ENCODE data around the gene HYDIN.
"Not testable (repeated sequence)": the region's sequence is repeated elsewhere in the genome, so short reads cannot be mapped to it uniquely, and the experiment has no call there.

The HYDIN gene

GRCh38 chr16:70864698-70865097, 365.8 kb downstream of the HYDIN start:
- H3K4me1 ChIP-seq (ENCODE audit: control insufficient read depth, insufficient read depth, low read length); H3K27me3 ChIP-seq (ENCODE audit: control insufficient read depth, insufficient read depth, low read length); H3K9me3 ChIP-seq (ENCODE audit: control insufficient read depth, insufficient read depth, low read length); H3K27ac ChIP-seq (ENCODE audit: low read length); DNase-seq (ENCODE audit: low read depth, low spot score); H3K36me3 ChIP-seq (ENCODE audit: control insufficient read depth, insufficient read depth, low read length); H3K4me3 ChIP-seq (ENCODE audit: low read length): not testable (repeated sequence)
- WGBS (ENCODE audit: insufficient coverage, insufficient read length), result no CpG with 5 or more reads among the region's 5 CpGs

- WGBS (ENCODE audit: insufficient coverage, insufficient read length), result no CpG with 5 or more reads among the region's 9 CpGs
- not testable (repeated sequence) for H3K36me3 ChIP-seq (ENCODE audit: control insufficient read depth, insufficient read depth, low read length); H3K4me3 ChIP-seq (ENCODE audit: low read length); H3K4me1 ChIP-seq (ENCODE audit: control insufficient read depth, insufficient read depth, low read length); H3K9me3 ChIP-seq (ENCODE audit: control insufficient read depth, insufficient read depth, low read length); H3K27me3 ChIP-seq (ENCODE audit: control insufficient read depth, insufficient read depth, low read length); DNase-seq (ENCODE audit: low read depth, low spot score); H3K27ac ChIP-seq (ENCODE audit: low read length)
Measured at GRCh38 chr16:70861996-70862395, 368.5 kb downstream of the HYDIN start.

- not testable (repeated sequence) for H3K9me3 ChIP-seq (ENCODE audit: control insufficient read depth, insufficient read depth, low read length); H3K27ac ChIP-seq (ENCODE audit: low read length); H3K4me1 ChIP-seq (ENCODE audit: control insufficient read depth, insufficient read depth, low read length); DNase-seq (ENCODE audit: low read depth, low spot score); H3K27me3 ChIP-seq (ENCODE audit: control insufficient read depth, insufficient read depth, low read length); H3K4me3 ChIP-seq (ENCODE audit: low read length); H3K36me3 ChIP-seq (ENCODE audit: control insufficient read depth, insufficient read depth, low read length)
- no CpG with 5 or more reads among the region's 4 CpGs for WGBS (ENCODE audit: insufficient coverage, insufficient read length)
Measured at GRCh38 chr16:70851299-70851698, 379.2 kb downstream of the HYDIN start.

- H3K4me3 ChIP-seq (ENCODE audit: low read length); H3K4me1 ChIP-seq (ENCODE audit: control insufficient read depth, insufficient read depth, low read length); H3K9me3 ChIP-seq (ENCODE audit: control insufficient read depth, insufficient read depth, low read length); DNase-seq (ENCODE audit: low read depth, low spot score); H3K27me3 ChIP-seq (ENCODE audit: control insufficient read depth, insufficient read depth, low read length); H3K36me3 ChIP-seq (ENCODE audit: control insufficient read depth, insufficient read depth, low read length); H3K27ac ChIP-seq (ENCODE audit: low read length): not testable (repeated sequence)
- WGBS (ENCODE audit: insufficient coverage, insufficient read length), result no CpG with 5 or more reads among the region's 4 CpGs
Measured at GRCh38 chr16:70823498-70824118, 406.9 kb downstream of the HYDIN start.

GRCh38 chr16:70822734-70823133, 407.8 kb downstream of the HYDIN start:
- not testable (repeated sequence) for DNase-seq (ENCODE audit: low read depth, low spot score); H3K27me3 ChIP-seq (ENCODE audit: control insufficient read depth, insufficient read depth, low read length); H3K36me3 ChIP-seq (ENCODE audit: control insufficient read depth, insufficient read depth, low read length); H3K4me3 ChIP-seq (ENCODE audit: low read length); H3K4me1 ChIP-seq (ENCODE audit: control insufficient read depth, insufficient read depth, low read length); H3K27ac ChIP-seq (ENCODE audit: low read length); H3K9me3 ChIP-seq (ENCODE audit: control insufficient read depth, insufficient read depth, low read length)
- whole genome bisulfite sequencing (ENCODE audit: insufficient coverage, insufficient read length), result no CpG with 5 or more reads among the region's 2 CpGs

GRCh38 chr16:70818088-70818487, 412.4 kb downstream of the HYDIN start:
- not testable (repeated sequence) for H3K9me3 ChIP-seq (ENCODE audit: control insufficient read depth, insufficient read depth, low read length); H3K27me3 ChIP-seq (ENCODE audit: control insufficient read depth, insufficient read depth, low read length); H3K4me3 ChIP-seq (ENCODE audit: low read length); H3K4me1 ChIP-seq (ENCODE audit: control insufficient read depth, insufficient read depth, low read length); H3K36me3 ChIP-seq (ENCODE audit: control insufficient read depth, insufficient read depth, low read length); H3K27ac ChIP-seq (ENCODE audit: low read length); DNase-seq (ENCODE audit: low read depth, low spot score)
- WGBS (ENCODE audit: insufficient coverage, insufficient read length), result no CpG with 5 or more reads among the region's 13 CpGs

- no peak overlapping the region for H3K4me3 ChIP-seq (ENCODE audit: low read length)
- no CpG with 5 or more reads among the region's 9 CpGs for WGBS (ENCODE audit: insufficient coverage, insufficient read length)
- DNase-seq (ENCODE audit: low read depth, low spot score), result no peak
- H3K36me3 ChIP-seq (ENCODE audit: control insufficient read depth, insufficient read depth, low read length), result no peaks in the 10 kb centered on the region
- no peaks in the 10 kb centered on the region for H3K27me3 ChIP-seq (ENCODE audit: control insufficient read depth, insufficient read depth, low read length)
- H3K27ac ChIP-seq (ENCODE audit: low read length), result no peak overlapping the region
- H3K4me1 ChIP-seq (ENCODE audit: control insufficient read depth, insufficient read depth, low read length), result no peaks in the 10 kb centered on the region
- no peaks in the 10 kb centered on the region for H3K9me3 ChIP-seq (ENCODE audit: control insufficient read depth, insufficient read depth, low read length)
Measured at GRCh38 chr16:70809392-70810060, 421.0 kb downstream of the HYDIN start.

- no peaks in the 10 kb centered on the region for H3K4me1 ChIP-seq (ENCODE audit: control insufficient read depth, insufficient read depth, low read length)
- H3K27me3 ChIP-seq (ENCODE audit: control insufficient read depth, insufficient read depth, low read length), result no peaks in the 10 kb centered on the region
- no peaks in the 10 kb centered on the region for H3K9me3 ChIP-seq (ENCODE audit: control insufficient read depth, insufficient read depth, low read length)
- no peak for DNase-seq (ENCODE audit: low read depth, low spot score)
- H3K4me3 ChIP-seq (ENCODE audit: low read length), result no peak overlapping the region
- no peak overlapping the region for H3K27ac ChIP-seq (ENCODE audit: low read length)
- H3K36me3 ChIP-seq (ENCODE audit: control insufficient read depth, insufficient read depth, low read length), result no peaks in the 10 kb centered on the region
Measured at GRCh38 chr16:70808371-70808770, 422.2 kb downstream of the HYDIN start.

GRCh38 chr16:70805787-70806186, 424.7 kb downstream of the HYDIN start:
- WGBS (ENCODE audit: insufficient coverage, insufficient read length), result no CpG with 5 or more reads among the region's 3 CpGs
- peaks cover 2% of the 10 kb centered on the region; the same call in 1 of the 2 replicates for H3K4me1 ChIP-seq (ENCODE audit: control insufficient read depth, insufficient read depth, low read length)
- no peak overlapping the region for H3K4me3 ChIP-seq (ENCODE audit: low read length)
- H3K9me3 ChIP-seq (ENCODE audit: control insufficient read depth, insufficient read depth, low read length), result no peaks in the 10 kb centered on the region
- no peak overlapping the region for H3K27ac ChIP-seq (ENCODE audit: low read length)
- no peak for DNase-seq (ENCODE audit: low read depth, low spot score)
- H3K27me3 ChIP-seq (ENCODE audit: control insufficient read depth, insufficient read depth, low read length), result no peaks in the 10 kb centered on the region
- H3K36me3 ChIP-seq (ENCODE audit: control insufficient read depth, insufficient read depth, low read length), result no peaks in the 10 kb centered on the region

- DNase-seq (ENCODE audit: low read depth, low spot score), result no peak
- H3K27me3 ChIP-seq (ENCODE audit: control insufficient read depth, insufficient read depth, low read length), result no peaks in the 10 kb centered on the region
- H3K27ac ChIP-seq (ENCODE audit: low read length), result no peak overlapping the region
Measured at GRCh38 chr16:70805380-70805779, 425.1 kb downstream of the HYDIN start.

GRCh38 chr16:70804734-70805169, 425.8 kb downstream of the HYDIN start:
- DNase-seq (ENCODE audit: low read depth, low spot score), result no peak
- no peak overlapping the region for H3K27ac ChIP-seq (ENCODE audit: low read length)
- H3K4me3 ChIP-seq (ENCODE audit: low read length), result no peak overlapping the region
- no peaks in the 10 kb centered on the region for H3K36me3 ChIP-seq (ENCODE audit: control insufficient read depth, insufficient read depth, low read length)
- no peaks in the 10 kb centered on the region for H3K27me3 ChIP-seq (ENCODE audit: control insufficient read depth, insufficient read depth, low read length)
- peaks cover 2% of the 10 kb centered on the region; the same call in 1 of the 2 replicates for H3K4me1 ChIP-seq (ENCODE audit: control insufficient read depth, insufficient read depth, low read length)
- no peaks in the 10 kb centered on the region for H3K9me3 ChIP-seq (ENCODE audit: control insufficient read depth, insufficient read depth, low read length)
- no CpG with 5 or more reads among the region's 2 CpGs for WGBS (ENCODE audit: insufficient coverage, insufficient read length)

More at GRCh38 chr16:70805380-70805779, 425.1 kb downstream of the HYDIN start:
- H3K4me3 ChIP-seq (ENCODE audit: low read length), result no peak overlapping the region
- H3K4me1 ChIP-seq (ENCODE audit: control insufficient read depth, insufficient read depth, low read length), result peaks cover 2% of the 10 kb centered on the region; the same call in 1 of the 2 replicates
- no peaks in the 10 kb centered on the region for H3K9me3 ChIP-seq (ENCODE audit: control insufficient read depth, insufficient read depth, low read length)
- WGBS (ENCODE audit: insufficient coverage, insufficient read length), result no CpG with 5 or more reads among the region's 6 CpGs
- H3K36me3 ChIP-seq (ENCODE audit: control insufficient read depth, insufficient read depth, low read length), result no peaks in the 10 kb centered on the region
